Measurements from ENCODE around the gene CCDC83. TPM values are rescaled to one million over a fixed set of nuclear protein-coding genes. Genes with fewer than 3 reads are reported as not detected.
"Not testable (repeated sequence)": the region's sequence is repeated elsewhere in the genome, so short reads cannot be mapped to it uniquely, and the experiment has no call there.

CCDC83 gene
- total RNA-seq, 1 experiment from 2014 or later = not detected

DNA sequence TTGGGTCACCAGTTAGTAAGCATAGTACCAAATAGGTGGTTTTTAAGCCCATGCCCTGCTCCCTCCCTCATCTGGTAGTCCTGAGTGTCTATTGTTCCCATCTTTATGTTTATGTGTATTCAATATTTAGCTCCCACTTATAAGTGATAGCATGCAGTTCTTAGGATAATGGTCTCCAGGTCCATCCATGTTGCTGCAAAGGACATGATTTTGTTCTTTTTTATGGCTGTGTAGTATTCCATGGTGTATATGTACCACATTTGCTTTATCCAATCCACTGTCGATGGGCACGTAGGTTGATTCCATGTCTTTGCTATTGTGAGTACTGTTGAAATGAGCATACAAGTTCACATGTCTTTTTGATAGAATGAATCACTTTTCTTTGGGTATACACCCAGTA is 26.0 kb upstream of the CCDC83 start:
- in situ Hi-C loops (cut with HindIII; ENCODE audit: low sequenced_read_pairs) = no loop called here
- DNase-seq (ENCODE audit: low spot score) = no peak

GRCh38 chr11:85831050-85831449 is 24.1 kb upstream of the CCDC83 start:
- in situ Hi-C loops (cut with HindIII; ENCODE audit: low sequenced_read_pairs) = no loop called here

GRCh38 chr11:85835263-85835662 is 19.9 kb upstream of the CCDC83 start:
- DNase-seq (ENCODE audit: low spot score) = no peak
- in situ Hi-C loops (cut with HindIII; ENCODE audit: low sequenced_read_pairs) = no loop called here

More at GRCh38 chr11:85831050-85831449, 24.1 kb upstream of the CCDC83 start:
- DNase-seq (ENCODE audit: low spot score) = no peak

DNA sequence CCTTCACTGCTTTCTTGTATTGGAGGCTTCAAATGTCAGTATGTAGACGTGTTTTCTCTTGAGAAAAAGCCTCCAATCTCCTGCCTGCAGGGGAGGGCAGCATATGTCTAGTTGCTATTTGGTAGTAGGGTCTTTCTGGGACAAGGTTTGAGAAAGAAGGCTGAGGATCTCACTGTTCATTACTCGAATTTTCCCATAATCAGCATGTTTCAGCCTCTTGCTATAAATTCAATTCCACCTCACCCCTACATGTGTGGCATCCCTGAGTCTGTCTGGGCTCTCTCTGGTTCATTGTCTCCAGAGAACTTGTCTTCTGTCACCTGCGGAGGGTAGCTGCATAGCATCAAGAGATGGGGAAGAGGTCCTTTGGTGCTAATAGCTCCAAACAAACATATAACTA is 19.5 kb upstream of the CCDC83 start:
- in situ Hi-C loops (cut with HindIII; ENCODE audit: low sequenced_read_pairs) = no loop called here
- DNase-seq (ENCODE audit: low spot score) = no peak

- in situ Hi-C loops (cut with HindIII; ENCODE audit: low sequenced_read_pairs); DNase-seq (ENCODE audit: low spot score): not testable (repeated sequence)
Observed at GRCh38 chr11:85840932-85841331, 14.3 kb upstream of the CCDC83 start.

- in situ Hi-C loops (cut with HindIII; ENCODE audit: low sequenced_read_pairs) = no loop called here
- DNase-seq (ENCODE audit: low spot score) = no peak
Observed at GRCh38 chr11:85843929-85844328, 11.3 kb upstream of the CCDC83 start.

- DNase-seq (ENCODE audit: low spot score) = no peak
- in situ Hi-C loops (cut with HindIII; ENCODE audit: low sequenced_read_pairs) = no loop called here
Observed at GRCh38 chr11:85844439-85845123, 10.6 kb upstream of the CCDC83 start.

DNA sequence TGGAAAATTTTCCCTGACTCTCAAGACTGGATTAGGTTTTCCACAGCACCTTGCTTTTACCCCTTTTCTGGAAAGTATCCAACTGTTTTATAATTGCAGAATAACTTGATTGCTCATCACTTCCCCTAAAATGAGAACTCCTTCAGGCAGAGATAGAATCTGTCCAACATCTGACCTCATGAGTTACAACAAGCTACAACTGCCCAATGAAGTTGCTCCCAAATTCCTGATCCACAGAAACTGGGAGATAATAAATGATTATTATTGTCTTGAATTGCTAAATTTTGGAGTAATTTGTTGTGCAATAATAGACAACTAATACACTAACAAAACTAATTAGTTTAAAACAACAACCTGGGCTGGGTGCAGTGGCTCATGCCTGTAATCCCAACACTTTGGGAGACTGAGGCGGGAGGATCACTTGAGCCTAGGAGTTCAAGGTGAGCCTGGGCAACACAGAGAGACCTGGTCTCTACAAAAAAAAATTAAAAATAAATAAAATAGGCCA is 10.0 kb upstream of the CCDC83 start:
- no peak for DNase-seq (ENCODE audit: low spot score)
- in situ Hi-C loops (cut with HindIII; ENCODE audit: low sequenced_read_pairs) = no loop called here

- DNase-seq (ENCODE audit: low spot score) = no peak
- in situ Hi-C loops (cut with HindIII; ENCODE audit: low sequenced_read_pairs) = no loop called here
Observed at GRCh38 chr11:85847436-85847835, 7.7 kb upstream of the CCDC83 start.

GRCh38 chr11:85848006-85848405 is 7.2 kb upstream of the CCDC83 start:
- in situ Hi-C loops (cut with HindIII; ENCODE audit: low sequenced_read_pairs) = no loop called here
- DNase-seq (ENCODE audit: low spot score) = no peak

GRCh38 chr11:85848556-85848955 is 6.6 kb upstream of the CCDC83 start:
- DNase-seq (ENCODE audit: low spot score) = no peak
- in situ Hi-C loops (cut with HindIII; ENCODE audit: low sequenced_read_pairs) = no loop called here

DNA sequence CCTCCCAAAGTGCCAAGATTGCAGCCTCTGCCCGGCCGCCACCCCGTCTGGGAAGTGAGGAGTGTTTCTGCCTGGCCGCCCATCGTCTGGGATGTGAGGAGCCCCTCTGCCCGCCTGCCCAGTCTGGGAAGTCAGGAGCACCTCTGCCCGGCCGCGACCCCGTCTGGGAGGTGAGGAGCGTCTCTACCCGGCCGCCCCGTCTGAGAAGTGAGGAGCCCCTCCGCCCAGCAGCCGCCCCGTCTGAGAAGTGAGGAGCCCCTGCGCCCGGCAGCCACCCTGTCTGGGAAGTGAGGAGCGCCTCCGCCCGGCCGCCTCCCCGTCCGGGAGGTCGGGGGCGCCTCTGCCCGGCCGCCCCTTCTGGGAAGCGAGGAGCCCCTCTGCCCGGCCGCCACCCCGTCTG is 2.4 kb upstream of the CCDC83 start:
- in situ Hi-C loops (cut with HindIII; ENCODE audit: low sequenced_read_pairs) = not testable (repeated sequence)

GRCh38 chr11:85853541-85853940 is 1.6 kb upstream of the CCDC83 start:
- in situ Hi-C loops (cut with HindIII; ENCODE audit: low sequenced_read_pairs); DNase-seq (ENCODE audit: low spot score): not testable (repeated sequence)

More for the DNA sequence above, 2.4 kb upstream of the CCDC83 start:
- DNase-seq (ENCODE audit: low spot score) = not testable (repeated sequence)

GRCh38 chr11:85854212-85854556 is 999 bp upstream of the CCDC83 start:
- no peak for DNase-seq (ENCODE audit: low spot score)
- in situ Hi-C loops (cut with HindIII; ENCODE audit: low sequenced_read_pairs) = no loop called here

DNA sequence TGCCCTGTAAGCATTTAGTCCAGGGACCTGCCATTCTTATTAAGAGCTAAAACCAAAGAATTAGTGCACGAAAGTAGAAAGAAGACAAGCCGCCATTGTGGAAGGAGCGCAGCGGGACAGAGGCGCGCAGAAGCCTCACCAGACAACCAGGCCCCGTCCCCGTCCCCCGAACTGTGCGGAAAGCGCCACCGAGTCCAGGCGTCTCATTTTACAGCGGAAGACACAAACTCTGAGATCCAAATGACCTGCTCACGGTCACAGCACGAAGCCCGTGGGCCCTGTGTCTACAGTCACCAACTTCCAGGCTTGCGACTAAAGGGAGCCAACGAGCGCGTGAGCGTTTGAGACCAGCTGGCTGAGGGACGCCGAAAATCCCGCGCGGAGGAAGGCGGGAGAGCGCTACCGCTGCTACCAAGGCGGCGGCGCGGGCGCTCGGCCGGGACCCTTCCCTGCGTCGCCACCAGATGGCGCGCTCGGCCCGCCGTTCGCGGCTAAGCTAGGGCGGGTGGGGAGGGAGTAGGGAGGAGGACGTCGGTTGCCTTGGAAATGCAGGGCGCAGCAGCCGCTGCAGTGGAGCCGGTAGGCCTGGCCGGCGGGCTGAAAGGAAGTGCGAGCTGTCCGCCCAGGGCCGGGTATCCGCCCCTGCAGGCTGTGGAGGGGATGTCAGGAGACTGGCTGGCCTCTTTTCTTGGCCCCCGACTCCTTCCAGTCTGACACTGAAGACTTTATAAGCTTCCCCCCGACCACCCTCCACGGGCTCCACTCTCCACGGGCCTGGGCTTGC is 434 bp upstream of the CCDC83 start:
- in situ Hi-C loops (cut with HindIII; ENCODE audit: low sequenced_read_pairs) = no loop called here
- peak; percentile 86 for DNase-seq (ENCODE audit: low spot score)

GRCh38 chr11:85857098-85857497 is 1.9 kb downstream of the CCDC83 start:
- no peak for DNase-seq (ENCODE audit: low spot score)
- in situ Hi-C loops (cut with HindIII; ENCODE audit: low sequenced_read_pairs) = no loop called here

- DNase-seq (ENCODE audit: low spot score); in situ Hi-C loops (cut with HindIII; ENCODE audit: low sequenced_read_pairs): not testable (repeated sequence)
Observed at GRCh38 chr11:85859541-85859940, 4.4 kb downstream of the CCDC83 start.

GRCh38 chr11:85863855-85864254 is 8.7 kb downstream of the CCDC83 start:
- in situ Hi-C loops (cut with HindIII; ENCODE audit: low sequenced_read_pairs) = no loop called here
- DNase-seq (ENCODE audit: low spot score) = no peak

- no peak for DNase-seq (ENCODE audit: low spot score)
- in situ Hi-C loops (cut with HindIII; ENCODE audit: low sequenced_read_pairs) = no loop called here
Observed at GRCh38 chr11:85866137-85866827, 11.1 kb downstream of the CCDC83 start.

GRCh38 chr11:85867751-85868150 is 12.6 kb downstream of the CCDC83 start:
- DNase-seq (ENCODE audit: low spot score) = no peak
- in situ Hi-C loops (cut with HindIII; ENCODE audit: low sequenced_read_pairs) = no loop called here
